Loucy (cell line): Measurements from ENCODE around the gene RAB6A.

ENCODE experiments used
- H2AFZ ChIP-seq: fragments of 200-600 bp; sonication (generic); 2 replicates; pipeline ENCODE4 v1.6.0; 2016; ENCODE audit warnings: antibody characterized with exemption, mild to moderate bottlenecking, low read length, moderate library complexity
- H3F3A ChIP-seq: fragments of 200-600 bp; 2 replicates; pipeline ENCODE4 v1.6.0; 2016; ENCODE audit warnings: antibody characterized with exemption, low read depth, mild to moderate bottlenecking
- H3K27me3 ChIP-seq: fragments of 200-600 bp; sonication (generic); 2 replicates; pipeline ENCODE4 v1.6.1; 2014; ENCODE audit warnings: low read length, mild to moderate bottlenecking; ENCODE audit not compliant: insufficient read depth, poor library complexity, severe bottlenecking
- H3K36me3 ChIP-seq: fragments of 200-600 bp; sonication (generic); 2 replicates; pipeline ENCODE4 v1.6.1; 2016; ENCODE audit warnings: low read length; ENCODE audit not compliant: insufficient read depth
- H3K4me1 ChIP-seq: fragments of 200-600 bp; sonication (generic); 2 replicates; pipeline ENCODE4 v1.5.1; 2014; ENCODE audit warnings: low read length, mild to moderate bottlenecking; ENCODE audit not compliant: insufficient read depth, poor library complexity, severe bottlenecking
- H3K4me2 ChIP-seq: fragments of 200-600 bp; sonication (generic); 2 replicates; pipeline ENCODE4 v1.6.0; 2014; ENCODE audit warnings: antibody characterized with exemption, low read length, low read depth, mild to moderate bottlenecking; ENCODE audit not compliant: poor library complexity, severe bottlenecking
- H3K4me3 ChIP-seq: fragments of 200-600 bp; sonication (generic); 2 replicates; pipeline ENCODE4 v1.5.1; 2014; ENCODE audit warnings: low read length, mild to moderate bottlenecking, mixed read lengths; ENCODE audit not compliant: poor library complexity, severe bottlenecking
- H3K79me2 ChIP-seq: fragments of 200-600 bp; sonication (generic); 2 replicates; pipeline ENCODE4 v1.6.1; 2014; ENCODE audit warnings: low read length; ENCODE audit not compliant: insufficient read depth
- H3K9ac ChIP-seq: fragments of 200-600 bp; sonication (generic); 2 replicates; pipeline ENCODE4 v1.6.0; 2014; ENCODE audit warnings: mild to moderate bottlenecking, low read depth, low read length, moderate library complexity; ENCODE audit not compliant: poor library complexity, severe bottlenecking
- H3K9me2 ChIP-seq: fragments of 200-600 bp; sonication (generic); replicated peaks from 2 replicates; pipeline ENCODE4 v1.6.1; 2016; ENCODE audit warnings: low read depth, low read length, mixed read lengths
- H3K9me3 ChIP-seq: fragments of 200-600 bp; sonication (generic); 2 replicates; pipeline ENCODE4 v1.6.1; 2014; ENCODE audit warnings: mild to moderate bottlenecking, antibody characterized with exemption, low read length, low read depth; ENCODE audit not compliant: insufficient read depth
- H4K20me1 ChIP-seq: fragments of 200-600 bp; sonication (generic); 2 replicates; pipeline ENCODE4 v1.6.0; 2014; ENCODE audit warnings: antibody characterized with exemption, low read length, mild to moderate bottlenecking; ENCODE audit not compliant: insufficient read depth, poor library complexity, severe bottlenecking
- EZH2phosphoT487 ChIP-seq: fragments of 200-600 bp; IDR thresholded peaks from 2 replicates; pipeline ENCODE4 v1.6.1; 2018; ENCODE audit warnings: antibody characterized with exemption, mild to moderate bottlenecking, moderate library complexity, borderline replicate concordance
- TF ChIP-seq, protein P1 (sequence below): fragments of 200-600 bp; sonication (generic); conservative IDR thresholded peaks from 2 replicates; pipeline ENCODE4 v1.5.1; 2014; ENCODE audit warnings: mild to moderate bottlenecking, antibody characterized with exemption, low read length

Gene RAB6A

DNA sequence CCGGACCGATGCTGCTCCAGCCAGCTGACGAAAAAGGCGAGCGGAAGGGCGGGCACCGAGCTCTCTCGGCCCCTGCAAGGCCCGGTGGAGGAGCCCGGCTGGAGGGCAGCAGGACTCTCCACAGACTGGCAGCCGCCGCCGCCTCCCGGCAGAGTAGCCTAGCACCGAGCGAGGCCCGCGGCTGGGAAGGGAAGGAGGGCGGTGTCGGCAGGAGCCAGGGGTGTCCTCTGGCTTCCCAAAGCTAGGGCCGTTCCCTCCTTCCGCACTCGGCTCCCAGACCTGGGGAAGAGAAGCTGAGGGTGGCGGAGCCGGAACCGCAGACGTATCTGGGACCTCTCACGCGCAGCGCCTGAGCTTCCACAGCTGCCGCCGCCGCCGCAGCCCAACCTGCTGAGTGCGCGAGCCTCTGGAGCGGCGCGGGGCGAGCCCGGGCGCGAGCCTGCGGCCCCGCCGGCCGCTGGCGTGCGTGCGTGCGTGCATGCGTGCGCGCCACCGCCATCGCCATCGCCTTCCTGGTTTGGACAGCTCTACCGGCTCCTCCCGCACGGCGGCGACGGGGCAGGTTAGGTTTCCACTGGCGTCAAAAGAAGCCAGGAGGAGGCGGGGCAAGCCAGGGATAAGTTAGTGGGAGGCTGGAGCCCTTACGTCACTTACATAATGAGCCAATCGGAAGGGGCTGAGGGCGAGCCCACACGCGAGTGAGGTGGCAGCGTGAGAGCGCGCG is at the start of gene RAB6A:
RAB6A (minus strand) TSS at position 396 of the 724 bp plus-strand sequence. CDS start 439 bp downstream, outside the sequence.
- Histone ChIP-seq H3K9me2 (no peaks in the 10 kb centered on the region), H3F3A (no peaks in the 10 kb centered on the region), H2AFZ (peak within 1 kb of the TSS; percentile 84), H3K36me3 (no peaks in the 10 kb centered on the region), H3K4me2 (peak within 1 kb of the TSS; percentile 96), H3K4me1 (peaks cover 28% of the 10 kb centered on the region), H3K9me3 (no peaks in the 10 kb centered on the region), H3K9ac (peak within 1 kb of the TSS; percentile 84), H4K20me1 (peaks cover 32% of the 10 kb centered on the region), H3K27me3 (no peaks in the 10 kb centered on the region), H3K79me2 (peaks cover 47% of the 10 kb centered on the region), H3K4me3 (peak within 1 kb of the TSS; percentile 96)
- no peak for TF ChIP-seq EZH2phosphoT487
- TF ChIP-seq, protein P1, sequence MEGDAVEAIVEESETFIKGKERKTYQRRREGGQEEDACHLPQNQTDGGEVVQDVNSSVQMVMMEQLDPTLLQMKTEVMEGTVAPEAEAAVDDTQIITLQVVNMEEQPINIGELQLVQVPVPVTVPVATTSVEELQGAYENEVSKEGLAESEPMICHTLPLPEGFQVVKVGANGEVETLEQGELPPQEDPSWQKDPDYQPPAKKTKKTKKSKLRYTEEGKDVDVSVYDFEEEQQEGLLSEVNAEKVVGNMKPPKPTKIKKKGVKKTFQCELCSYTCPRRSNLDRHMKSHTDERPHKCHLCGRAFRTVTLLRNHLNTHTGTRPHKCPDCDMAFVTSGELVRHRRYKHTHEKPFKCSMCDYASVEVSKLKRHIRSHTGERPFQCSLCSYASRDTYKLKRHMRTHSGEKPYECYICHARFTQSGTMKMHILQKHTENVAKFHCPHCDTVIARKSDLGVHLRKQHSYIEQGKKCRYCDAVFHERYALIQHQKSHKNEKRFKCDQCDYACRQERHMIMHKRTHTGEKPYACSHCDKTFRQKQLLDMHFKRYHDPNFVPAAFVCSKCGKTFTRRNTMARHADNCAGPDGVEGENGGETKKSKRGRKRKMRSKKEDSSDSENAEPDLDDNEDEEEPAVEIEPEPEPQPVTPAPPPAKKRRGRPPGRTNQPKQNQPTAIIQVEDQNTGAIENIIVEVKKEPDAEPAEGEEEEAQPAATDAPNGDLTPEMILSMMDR, result no peak

DNA sequence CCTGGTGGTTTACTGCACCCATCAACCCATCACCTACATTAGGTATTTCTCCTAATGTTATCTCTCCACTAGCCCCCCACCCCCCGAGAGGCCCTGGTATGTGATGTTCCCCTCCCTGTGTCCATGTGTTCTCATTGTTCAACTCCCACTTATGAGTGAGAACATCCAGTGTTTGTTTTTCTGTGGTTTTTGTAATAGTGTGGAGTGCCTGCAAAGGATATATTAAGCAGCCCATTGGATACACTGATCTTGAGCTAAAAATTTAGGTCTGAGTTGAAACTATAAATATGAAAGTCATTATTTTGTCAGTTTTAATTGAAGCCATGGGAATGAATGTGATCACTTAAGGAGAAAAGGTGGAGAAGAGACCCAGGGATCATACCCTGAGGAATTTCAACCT is 49.8 kb upstream of the RAB6A start:
- Histone ChIP-seq H4K20me1 (no peaks in the 10 kb centered on the region), H3F3A (no peaks in the 10 kb centered on the region), H3K9me2 (no peaks in the 10 kb centered on the region), H3K9me3 (no peaks in the 10 kb centered on the region), H3K9ac (no peak overlapping the region), H2AFZ (no peak overlapping the region), H3K4me2 (no peak overlapping the region), H3K27me3 (no peaks in the 10 kb centered on the region), H3K4me1 (no peaks in the 10 kb centered on the region), H3K79me2 (no peaks in the 10 kb centered on the region), H3K4me3 (no peak overlapping the region), H3K36me3 (peaks cover 13% of the 10 kb centered on the region)
- TF ChIP-seq EZH2phosphoT487, result no peak
- TF ChIP-seq, protein P1, result no peak

DNA sequence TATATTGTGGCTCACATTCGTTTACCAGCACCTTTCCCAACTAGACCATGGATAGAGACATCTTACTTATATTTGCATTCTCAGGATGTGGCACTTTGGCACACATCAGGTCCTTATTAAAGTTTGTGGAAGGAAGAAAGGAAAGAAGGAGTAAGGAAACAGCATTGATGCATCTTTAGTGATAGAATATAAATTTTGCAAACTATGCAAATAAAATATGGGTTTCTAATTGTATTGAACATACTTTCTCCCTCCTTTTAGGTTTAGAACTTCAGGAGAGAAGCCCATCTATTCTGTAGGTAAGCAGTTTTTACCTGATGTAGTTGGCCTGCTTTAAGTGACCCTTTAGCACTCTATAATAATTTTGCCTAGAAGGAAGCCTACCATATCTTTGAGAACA is 47.2 kb upstream of the RAB6A start:
- no peaks in the 10 kb centered on the region for H3K79me2 ChIP-seq
- H3K27me3 ChIP-seq, result no peaks in the 10 kb centered on the region
- H3K4me2 ChIP-seq, result no peak overlapping the region
- TF ChIP-seq EZH2phosphoT487, result no peak
- TF ChIP-seq, protein P1, result no peak
- H3K36me3 ChIP-seq, result peaks cover 13% of the 10 kb centered on the region
- H3K4me1 ChIP-seq, result no peaks in the 10 kb centered on the region
- H4K20me1 ChIP-seq, result no peaks in the 10 kb centered on the region
- H2AFZ ChIP-seq, result no peak overlapping the region
- H3K9me3 ChIP-seq, result no peaks in the 10 kb centered on the region
- no peaks in the 10 kb centered on the region for H3F3A ChIP-seq
- H3K9me2 ChIP-seq, result no peaks in the 10 kb centered on the region
- no peak overlapping the region for H3K4me3 ChIP-seq
- H3K9ac ChIP-seq, result no peak overlapping the region
